DMS53 treated with DMSO at 0.1 percent for 48 hours (cell line): ENCODE measurements around the gene NUDT4.
"Not testable (repeated sequence)": the region's sequence is repeated elsewhere in the genome, so short reads cannot be mapped to it uniquely, and the experiment has no call there.

Source experiments
- DNase-seq: peaks from one replicate; lab custom pipeline; 2025; ENCODE audit not compliant: unreplicated experiment; lab: John Stamatoyannopoulos, UW

The NUDT4 gene

DNA sequence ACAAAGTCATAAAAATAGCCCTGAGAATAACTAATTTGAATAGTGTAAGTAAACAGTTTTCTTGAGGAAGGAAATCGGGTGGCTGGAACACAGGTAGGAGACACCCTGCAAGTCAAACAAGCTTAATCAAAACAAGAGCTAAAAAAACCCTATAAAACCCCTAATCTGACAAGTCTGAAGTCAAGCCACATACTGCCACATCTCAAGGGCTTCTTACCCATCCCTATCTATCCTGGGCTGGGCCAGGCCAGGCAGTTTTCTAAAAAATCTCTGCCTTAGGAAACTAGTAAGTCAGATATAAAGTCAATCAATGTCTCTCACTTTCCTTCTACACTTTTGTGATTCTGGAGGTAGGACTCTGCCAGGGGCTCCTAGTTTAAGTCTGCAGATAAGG is 48.7 kb downstream of the NUDT4 start:
- no peak for DNase-seq

DNA sequence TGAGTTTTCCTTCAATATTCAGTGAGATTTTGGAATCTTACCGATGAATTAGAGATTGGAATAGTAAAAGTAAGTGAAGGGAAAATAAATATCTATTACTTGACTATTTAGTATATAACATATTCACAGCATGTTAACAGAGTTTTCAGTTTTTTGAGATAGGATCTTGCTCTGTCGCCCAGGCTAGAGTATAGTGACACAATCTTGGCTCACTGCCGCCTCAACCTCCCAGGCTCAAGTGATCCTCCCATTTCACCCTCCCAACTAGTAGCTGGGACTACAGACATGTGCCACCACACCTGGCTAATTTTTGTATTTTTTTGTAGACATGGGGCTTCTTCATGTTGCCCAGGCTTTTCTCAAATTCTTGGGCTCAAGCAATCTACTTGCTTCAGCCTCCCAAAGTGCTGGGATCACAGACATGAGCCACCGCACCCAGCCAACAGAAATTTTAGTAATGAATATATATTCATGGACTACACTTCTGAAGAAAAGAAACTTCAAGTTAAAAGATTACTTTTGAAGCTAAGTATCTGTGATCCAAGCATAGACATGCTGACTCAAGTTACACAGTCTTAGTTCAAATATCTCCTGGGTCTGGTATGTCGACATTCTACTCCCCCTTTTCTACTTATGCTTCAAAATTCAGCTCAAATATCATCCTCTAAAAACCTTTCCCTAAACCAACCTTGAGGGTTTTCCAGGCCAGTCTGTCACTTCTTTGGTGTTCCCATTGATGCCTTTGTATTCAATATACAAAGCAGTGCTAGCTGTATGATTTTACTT is 50.2 kb downstream of the NUDT4 start:
- no peak for DNase-seq

DNA sequence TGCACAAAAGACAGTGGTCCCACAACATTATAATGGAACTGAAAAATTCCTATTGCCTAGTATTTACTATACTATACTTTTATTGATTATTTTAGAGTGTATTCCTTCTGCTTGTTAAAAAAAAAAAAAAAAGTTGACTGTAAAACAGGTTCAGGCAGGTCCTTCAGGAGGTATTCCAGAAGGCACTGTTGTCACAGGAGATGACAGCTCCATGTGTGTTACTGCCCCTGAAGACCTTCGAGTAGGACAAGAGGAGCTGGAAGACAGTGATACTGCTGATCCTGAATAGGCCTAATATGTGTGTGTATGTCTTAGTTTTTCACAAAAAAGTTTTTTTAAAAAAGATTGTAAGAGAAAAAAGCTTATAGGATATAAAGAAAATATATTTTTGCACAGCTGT is 51.7 kb downstream of the NUDT4 start:
- DNase-seq, result no peak

DNA sequence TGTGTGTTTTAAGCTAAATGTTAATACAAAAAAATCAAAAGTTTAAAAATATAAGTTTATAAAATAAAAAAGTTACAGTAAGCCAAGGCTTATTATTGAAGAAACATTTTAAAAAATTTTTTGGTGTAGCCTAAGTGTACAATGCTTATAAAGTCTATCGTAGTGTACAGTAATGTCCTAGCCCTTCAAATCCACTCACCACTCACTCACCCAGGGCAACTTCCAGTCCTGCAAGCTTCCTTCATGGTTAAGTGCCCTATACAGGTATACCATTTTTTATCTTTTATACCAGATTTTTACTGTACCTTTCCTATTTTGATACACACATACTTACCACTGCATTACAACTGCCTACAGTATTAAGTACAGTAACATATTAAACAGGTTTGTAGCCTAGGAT is 52.1 kb downstream of the NUDT4 start:
- DNase-seq, result no peak

DNA sequence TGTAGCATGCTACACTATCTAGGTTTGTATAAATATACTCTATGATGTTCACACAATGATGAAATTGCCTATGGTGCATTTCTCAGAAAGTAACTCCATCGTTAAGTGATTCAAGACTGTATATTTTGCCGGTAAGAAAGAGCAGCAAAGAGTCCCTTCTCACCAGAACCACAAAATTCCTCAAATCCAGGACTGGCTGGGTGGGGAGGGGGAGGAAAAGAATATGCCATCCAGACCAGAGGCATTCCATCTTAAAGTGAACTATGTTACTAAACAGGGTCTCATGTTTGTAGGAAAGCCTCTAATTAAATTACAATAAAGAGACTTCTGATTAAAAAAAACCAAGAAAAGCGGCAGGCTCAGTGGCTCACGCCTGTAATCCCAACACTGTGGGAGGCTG is 52.6 kb downstream of the NUDT4 start:
- DNase-seq, result no peak

DNA sequence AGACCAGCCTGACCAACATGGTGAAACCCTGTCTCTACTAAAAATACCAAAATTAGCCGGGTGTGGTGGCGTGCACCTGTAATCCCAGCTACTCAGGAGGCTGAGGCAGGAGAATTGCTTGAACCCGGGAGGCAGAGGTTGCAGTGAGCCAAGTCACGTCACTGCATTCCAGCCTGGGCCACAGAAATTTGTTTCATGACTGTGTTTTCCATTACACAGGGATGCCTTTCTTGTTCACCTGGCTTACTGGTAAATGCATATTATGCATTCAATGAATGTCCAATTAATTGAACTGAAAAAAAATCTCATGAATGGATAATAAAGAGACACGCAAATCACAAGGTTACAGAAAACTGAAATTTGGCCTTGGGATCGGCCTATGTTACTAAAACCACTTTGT is 54.3 kb downstream of the NUDT4 start:
- not testable (repeated sequence) for DNase-seq

DNA sequence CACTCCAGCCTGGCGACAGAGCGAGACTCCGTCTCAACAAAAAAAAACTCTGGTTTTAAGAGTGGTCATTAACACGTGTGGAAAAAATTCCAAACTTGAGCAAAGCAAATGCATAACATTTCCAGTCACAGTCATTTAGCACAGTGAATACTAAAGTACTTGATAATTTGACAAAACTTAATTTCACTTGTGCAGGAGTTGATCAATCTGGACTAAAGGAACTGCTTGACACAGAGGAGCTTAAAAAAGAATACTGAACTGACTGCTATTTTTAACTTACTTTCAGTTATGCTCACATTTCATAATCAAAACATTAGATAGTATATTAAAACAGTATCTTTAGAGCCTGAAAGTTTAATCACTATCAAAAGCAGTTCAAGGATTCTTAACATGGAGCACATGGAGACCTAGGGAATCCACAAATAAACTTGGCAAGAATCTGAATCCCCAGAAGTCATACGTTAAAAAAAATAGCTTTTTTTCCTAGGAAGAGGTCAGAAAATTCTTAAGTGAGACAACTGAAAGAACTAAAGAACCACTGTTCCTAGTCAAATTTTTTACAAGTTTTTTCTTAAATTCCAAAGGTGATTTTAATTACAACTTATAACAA is 56.6 kb downstream of the NUDT4 start:
- no peak for DNase-seq

DNA sequence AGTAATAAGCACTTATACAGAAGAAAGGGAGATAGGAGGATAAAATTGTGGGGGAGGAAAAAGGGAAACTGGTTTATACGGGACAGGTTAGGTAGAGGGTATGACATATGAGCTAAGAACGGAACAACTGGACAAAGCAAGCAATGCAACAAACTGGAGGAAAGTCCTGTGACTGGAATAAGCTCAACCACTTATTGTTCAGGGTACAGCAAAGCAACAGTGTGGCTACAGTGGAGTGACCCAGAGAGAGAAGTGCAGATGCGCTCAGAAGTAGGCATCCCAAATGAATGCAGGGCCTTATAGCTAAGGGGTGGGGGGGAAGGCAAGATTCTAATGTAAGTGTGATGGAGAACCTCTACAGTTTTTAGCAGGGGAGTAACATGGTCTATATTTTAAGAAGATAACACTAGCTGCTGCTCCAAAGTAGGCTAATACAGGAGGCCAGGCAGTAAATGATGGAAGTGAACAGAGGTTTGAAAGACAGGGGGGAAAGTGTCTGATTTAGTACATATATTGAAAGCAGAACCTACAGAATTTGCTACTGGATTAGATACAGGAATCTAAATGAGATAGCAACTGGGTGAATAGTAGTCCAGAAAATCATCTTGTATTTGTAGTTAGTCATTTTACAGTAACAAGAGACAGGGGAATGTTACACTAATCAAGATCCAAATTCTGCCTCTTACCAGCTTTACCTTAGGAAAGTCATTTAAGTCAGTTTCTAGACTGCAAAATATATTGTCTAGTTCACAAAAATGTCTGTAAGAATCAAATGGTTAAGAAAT is 60.7 kb downstream of the NUDT4 start:
- DNase-seq, result no peak

DNA sequence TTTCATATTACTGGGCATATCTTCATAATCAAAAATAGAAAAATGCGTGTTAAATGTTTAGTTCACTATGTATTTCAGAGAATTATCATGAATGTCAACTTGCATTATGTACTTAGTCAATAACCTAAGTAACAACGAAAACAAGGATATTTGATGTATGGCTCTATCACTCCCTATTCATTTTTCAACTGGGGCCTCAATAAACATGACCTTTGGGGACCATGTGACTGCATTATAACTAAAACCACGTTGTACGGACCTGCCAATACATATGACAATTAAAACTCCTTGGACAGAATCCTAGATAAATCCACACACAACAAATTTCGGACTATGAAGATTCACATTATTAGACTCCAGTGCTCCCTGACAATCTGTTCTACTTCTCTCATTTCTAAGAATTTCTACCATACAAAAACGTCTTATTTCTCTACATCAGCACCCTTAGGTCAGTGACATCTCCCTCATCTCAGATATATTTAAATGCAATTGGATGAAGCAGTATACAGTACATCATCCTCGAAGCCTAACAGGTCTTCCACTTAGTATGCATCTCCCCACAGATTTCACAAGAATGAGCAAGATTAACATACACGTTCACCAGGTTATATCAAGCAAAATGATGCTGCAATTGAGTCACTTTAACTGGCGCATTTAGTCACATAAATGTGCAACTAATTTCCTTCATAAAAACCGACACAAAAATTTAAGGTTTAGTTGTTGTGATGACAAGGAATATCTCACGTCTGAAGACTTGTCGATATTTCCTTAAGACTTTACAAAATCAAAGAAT is 62.5 kb downstream of the NUDT4 start:
- DNase-seq, result no peak

DNA sequence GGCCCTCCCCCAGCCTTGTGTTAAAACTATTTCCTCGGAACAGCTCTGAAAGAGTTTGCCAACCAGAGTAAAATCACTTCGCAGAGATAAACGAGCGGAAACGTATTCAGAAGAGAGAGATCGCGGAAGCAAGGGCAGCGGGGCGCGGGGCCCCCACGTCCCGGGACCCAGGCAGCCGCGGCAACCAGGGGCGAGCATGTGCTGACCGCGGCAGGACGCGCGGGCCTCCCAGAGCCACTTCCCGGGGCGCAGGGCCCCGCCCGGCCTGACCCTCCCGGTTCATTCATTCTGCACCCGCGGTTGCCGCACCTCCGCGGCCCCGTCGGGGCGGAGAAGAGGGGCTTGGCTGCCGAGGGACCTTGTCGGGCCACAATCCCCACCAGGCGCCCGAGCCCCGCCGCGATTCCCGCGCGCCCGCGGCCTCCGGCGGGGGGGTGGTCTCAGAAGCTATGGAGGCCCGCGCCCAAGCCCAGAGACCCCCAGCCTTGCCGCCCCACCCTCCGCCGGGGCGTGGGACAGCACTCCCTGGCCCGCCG is 63.4 kb downstream of the NUDT4 start:
- DNase-seq, result peak; percentile 17

DNA sequence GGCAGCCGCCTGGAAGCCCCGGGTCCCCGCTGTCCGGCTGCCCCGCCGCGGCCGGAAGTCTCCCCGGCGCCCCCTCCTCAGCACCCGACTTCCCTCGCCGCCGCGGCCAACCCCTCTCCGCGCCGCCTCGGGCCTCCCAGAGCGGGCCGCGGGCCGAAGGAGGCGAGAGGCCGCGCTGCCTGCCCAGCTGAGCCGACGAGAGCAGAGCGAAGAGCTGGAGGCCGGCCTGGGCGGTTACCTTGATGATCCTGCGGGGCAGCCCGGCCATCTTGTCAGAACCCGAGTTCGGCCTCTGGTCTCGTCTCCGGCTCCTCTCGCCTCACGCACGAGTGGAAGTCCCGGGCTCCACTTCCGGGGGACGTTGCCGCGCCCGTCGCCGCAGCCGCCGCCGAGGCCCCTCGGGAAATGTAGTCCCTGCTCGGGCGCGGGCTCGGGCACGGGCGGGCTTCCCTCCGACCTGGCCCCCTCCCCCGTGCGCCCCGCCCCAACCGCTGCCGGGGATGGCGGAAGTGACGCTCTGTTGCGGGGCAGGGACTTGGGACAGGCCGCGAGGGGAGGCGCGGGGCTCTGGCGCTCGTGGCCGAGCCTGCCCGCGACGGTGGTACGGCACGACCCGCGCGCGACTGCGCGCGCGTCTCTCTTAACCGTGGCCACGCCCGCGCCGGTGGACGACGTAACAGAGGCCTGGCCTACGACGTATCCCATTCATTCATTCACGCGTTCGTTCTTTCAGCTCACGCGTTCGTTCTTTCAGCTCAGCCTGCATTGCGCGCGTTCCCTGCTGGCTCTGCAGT is 64.1 kb downstream of the NUDT4 start, which contains the start of gene UBE2N:
UBE2N (minus strand) TSS at position 331 of the 794 bp plus-strand sequence; CDS start at position 268, 63 bp downstream.
- DNase-seq, result peak; percentile 94

DNA sequence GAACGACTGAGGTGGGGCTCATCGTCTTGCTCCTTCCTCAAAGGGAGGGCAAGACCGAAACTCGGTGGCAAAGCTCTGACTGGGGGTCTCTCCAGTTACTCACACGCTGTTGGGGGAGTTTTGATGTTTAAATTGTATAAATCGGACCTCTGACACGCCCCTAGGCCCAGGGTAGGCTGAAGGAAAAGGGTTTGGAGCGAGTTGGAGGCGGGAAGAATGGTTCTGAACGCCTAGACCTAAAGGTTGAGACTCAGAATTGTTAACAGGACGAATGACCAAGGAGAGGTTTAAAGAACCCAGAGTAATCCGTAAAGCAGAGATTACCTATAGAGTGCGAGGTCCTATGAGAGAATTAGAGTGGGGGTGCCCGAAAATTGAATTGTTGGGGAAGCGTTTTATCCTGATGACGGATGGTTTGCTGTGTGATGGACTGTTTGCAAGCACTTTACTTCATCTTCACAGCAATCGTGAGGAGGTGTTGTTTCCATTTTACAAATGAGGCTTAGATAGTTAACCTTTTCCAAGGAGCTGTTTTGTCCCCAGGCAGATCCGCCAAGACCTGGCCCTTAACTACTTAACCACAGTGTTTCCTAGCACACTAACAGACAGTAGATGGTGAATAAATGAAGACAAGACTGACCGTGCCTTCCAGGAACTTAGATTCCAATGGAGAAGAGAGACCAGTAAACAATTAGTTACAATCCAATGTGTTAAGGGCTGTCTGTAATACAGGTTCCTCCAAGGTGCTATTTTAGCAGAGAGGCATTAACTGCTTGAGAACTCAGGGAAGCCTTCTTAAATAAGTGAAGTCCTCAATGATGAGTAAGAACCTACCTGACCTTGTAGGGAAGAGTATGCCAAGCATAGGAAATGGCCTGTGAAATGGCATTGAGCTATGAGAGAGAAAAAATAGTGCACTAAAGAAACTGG is 65.0 kb downstream of the NUDT4 start:
- peak; percentile 62 for DNase-seq

DNA sequence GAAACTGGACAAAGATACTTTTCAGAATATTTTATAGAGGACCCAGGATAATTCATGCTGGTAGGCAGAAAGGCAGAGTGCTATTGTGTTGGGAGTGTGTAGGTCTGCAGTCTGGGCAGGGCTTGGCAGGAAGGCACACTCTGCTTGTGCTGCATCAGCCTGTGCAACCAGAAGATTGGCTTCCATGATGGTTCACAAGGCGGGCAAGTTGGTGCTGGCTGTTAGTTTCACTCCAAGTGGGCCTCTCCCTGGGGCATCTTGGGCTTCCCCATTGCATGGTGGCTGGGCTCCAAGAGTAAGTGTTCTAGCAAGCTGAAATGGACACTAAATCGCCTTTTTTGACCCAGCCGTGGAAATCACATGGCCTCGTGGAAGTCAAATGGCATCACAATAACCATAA is 65.9 kb downstream of the NUDT4 start:
- no peak for DNase-seq

DNA sequence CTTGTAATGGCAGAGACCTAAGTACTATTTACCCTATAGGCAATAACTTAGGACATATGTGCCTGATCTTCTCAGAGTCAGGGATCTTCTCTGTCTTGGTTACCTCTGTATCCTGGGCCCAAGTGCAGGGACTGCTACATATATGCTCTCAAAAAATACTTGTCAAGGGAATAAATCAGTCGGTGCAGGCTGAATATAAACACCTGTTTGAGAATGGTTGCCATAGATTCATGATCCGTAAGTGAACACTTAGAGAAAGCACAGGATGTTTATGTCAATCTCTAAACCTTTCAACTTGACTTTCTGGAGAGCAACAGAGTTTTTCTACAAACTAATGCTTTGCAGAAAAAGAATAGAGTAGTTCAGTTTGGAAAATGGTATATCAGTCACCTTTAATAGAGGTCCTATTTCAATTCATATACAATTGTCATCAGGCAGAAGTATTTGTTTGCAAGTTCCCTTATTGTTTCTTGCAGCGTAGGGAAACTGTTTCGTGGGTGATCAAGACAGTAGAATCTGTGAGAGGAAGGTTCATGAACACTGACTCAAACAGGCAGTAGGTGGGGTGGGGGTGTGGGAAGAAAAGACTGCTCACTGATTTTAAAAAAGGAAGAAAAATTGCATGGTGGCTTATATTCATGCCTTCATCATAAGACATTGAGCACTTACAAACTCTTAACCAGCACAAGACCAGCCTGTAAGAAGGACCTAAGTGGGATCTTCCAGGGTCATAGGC is 70.0 kb downstream of the NUDT4 start:
- DNase-seq, result no peak

DNA sequence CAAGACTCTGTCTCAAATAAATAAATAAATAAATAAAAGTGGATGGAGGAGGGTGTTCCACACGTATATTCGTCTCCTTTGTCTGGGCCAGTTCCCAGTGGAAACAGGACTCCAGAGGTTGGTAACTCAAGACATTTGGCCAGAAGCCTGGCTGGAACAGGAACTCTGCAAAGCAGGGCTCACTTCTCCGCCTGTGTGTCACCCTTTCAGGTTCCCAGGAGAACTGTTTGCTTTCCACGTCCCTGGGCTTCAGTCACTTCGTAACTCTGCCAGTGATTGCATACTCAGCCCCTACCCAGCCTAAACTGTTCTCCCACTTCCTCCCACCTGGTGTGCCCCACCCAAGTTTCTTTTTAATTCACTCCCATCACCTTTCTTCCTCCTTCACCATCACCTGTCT is 71.1 kb downstream of the NUDT4 start:
- no peak for DNase-seq

DNA sequence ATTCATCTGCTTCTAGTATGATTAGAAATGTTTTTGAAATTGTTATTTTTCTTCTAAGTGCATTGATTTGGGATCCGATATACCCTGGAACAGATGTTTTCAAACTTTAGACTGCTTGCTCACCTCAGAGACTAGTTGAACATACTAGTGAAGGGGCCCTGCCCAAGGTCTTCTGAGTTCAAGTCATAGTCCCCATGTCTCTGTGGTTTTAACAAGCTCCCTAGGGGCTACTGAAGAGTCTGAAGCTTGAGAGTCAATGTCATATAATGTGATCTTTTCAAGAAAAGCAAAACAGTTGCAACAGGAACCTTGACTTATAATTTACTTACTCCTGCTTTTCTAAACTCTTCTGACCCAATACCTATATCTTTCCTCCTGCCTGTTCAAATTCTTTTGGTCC is 71.6 kb downstream of the NUDT4 start:
- no peak for DNase-seq

DNA sequence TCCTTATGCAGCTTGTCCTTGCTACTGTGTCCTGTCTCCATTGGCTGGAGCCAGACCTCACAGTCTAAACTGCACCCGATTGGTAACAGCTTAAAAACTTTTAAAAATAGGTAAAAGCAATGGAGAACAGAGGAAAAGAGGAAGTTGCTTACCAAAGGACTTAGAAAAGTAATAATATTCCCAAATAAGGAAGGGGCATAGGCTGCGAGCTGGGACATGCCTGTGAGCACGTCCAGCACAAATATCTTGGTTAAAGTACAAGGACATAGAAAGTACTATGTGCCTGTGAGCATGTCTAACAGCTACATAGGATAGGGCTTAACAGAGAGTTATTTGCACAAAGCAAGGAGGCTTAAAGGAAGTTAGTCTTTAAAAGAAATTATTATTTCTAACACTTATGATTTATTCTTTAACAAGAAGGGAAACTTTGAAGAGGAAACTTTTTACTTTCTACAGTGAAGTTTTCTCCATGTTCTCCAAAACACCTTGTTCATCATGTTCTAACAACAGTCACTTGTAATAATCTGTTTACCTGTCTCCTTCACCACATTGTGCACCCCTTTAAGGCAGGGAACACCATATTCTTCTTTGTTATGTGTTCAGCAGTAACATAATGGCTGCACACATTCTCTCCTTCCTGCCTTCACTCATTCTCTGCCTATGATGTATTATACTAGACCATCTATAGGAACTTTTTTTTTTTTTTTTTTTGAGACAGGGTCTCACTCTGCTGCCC is 73.9 kb downstream of the NUDT4 start:
- no peak for DNase-seq

DNA sequence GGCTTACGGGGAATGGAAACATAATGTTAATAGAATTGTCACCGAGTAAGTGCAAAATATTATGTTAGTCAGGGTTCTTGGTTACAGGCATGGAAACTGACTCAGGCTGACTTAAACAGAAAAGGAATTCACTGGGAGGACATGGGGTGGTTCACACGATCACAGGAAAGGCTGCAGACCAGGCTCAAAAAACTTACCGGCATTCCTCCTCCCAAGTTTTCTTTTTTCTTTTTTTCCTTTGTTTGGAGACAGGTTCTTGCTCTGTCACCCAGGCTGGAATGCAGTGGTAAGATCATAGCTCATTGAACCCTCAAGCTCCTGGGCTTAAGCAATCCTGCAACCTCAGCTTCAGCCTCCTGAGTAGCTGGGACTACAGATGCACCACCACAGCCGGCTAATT is 75.9 kb downstream of the NUDT4 start:
- no peak for DNase-seq
